ENCODE results near the gene FGF18.

The FGF18 gene

GRCh38 chr5:171421331-171422262, 2.1 kb downstream of the FGF18 start:
- FAIRE-seq (no peak), DNase-seq (ENCODE audit: insufficient read length, low spot score) (no peak)
- TF ChIP-seq CTCF (IDR thresholded peaks at IDR 0.05; ENCODE audit: insufficient read depth, missing control alignments), result no peak

GRCh38 chr5:171422495-171422894, 3.0 kb downstream of the FGF18 start:
- no peak for DNase-seq (ENCODE audit: insufficient read length, low spot score)
- TF ChIP-seq CTCF (IDR thresholded peaks at IDR 0.05; ENCODE audit: insufficient read depth, missing control alignments), result no peak
- FAIRE-seq, result no peak

- no peak for TF ChIP-seq CTCF (IDR thresholded peaks at IDR 0.05; ENCODE audit: insufficient read depth, missing control alignments)
- no peak for FAIRE-seq
- DNase-seq (ENCODE audit: insufficient read length, low spot score), result no peak
Observed at GRCh38 chr5:171422902-171423663, 3.6 kb downstream of the FGF18 start.

- FAIRE-seq (no peak), DNase-seq (ENCODE audit: insufficient read length, low spot score) (no peak)
- TF ChIP-seq CTCF (IDR thresholded peaks at IDR 0.05; ENCODE audit: insufficient read depth, missing control alignments), result no peak
Observed at GRCh38 chr5:171424726-171425125, 5.3 kb downstream of the FGF18 start.

DNA sequence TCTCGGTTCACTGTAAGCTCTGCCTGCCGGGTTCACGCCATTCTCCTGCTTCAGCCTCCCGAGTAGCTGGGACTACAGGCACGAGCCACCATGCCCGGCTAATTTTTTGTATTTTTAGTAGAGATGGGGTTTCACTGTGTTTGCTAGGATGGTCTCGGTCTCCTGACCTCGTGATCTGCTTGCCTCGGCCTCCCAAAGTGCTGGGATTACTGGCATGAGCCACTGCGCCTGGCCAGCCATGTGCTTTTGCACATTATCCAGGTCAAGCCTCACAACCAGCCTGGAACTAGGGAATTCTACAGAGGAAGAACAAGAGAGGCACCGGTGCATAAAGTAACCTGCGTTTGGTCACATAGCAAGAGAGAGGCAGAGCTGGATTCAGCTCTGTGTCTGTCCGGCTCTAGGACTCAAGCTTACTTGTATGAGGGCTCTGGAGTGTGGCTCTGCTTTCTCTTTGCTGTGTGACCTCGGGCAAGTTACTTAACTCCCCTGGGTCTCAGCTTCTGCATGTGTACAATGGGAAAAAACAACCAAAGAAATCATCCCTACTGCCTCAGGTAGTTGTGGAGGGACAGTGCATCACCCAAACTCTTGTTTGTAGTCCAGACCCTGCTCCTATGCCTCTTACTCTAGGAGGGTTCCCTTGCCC, 6.3 kb downstream of the FGF18 start:
- no peak for TF ChIP-seq CTCF (IDR thresholded peaks at IDR 0.05; ENCODE audit: insufficient read depth, missing control alignments)
- DNase-seq (ENCODE audit: insufficient read length, low spot score) (no peak), FAIRE-seq (no peak)

DNA sequence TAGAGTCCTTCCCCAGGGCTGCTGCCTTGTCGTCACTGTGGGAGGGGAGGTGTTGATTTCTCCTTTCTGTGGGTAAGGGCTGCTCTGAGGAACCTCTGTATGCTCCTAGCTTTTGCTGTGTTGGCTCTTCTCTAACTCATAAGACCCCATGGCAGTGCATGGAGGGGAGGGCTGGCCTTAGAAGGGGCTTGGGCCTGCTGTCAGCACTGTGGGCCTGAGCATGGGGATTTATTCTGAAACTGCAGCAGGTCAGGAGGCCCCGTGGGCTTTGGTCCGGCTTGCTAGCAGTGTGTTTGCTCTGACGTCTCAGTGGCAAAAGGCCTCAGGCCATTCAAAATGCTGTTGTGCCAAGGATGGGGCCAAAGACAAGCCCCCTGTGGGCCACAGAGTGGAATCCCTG, 6.8 kb downstream of the FGF18 start:
- FAIRE-seq (no peak), DNase-seq (ENCODE audit: insufficient read length, low spot score) (no peak)
- no peak for TF ChIP-seq CTCF (IDR thresholded peaks at IDR 0.05; ENCODE audit: insufficient read depth, missing control alignments)
